DND-41 (cell line): ENCODE measurements around the gene NEURL1B.

Experiments used
- ATAC-seq: fragments of 200-7000 bp; cut with Tn5 transposase; 3 replicates; pipeline ENCODE4 v1.9.1; 2021; ENCODE audit warnings: low read depth; ENCODE audit not compliant: insufficient read depth
- DNase-seq: peaks from one replicate; pipeline ENCODE4 v3.0.0-alpha.2; 2020
- H2AFZ ChIP-seq: 2 replicates; pipeline ENCODE4 v1.6.0; 2012; ENCODE audit warnings: low read depth, low read length
- H3K27ac ChIP-seq: 2 replicates; pipeline ENCODE4 v1.5.1; 2012; ENCODE audit warnings: low read length, inconsistent platforms
- H3K27me3 ChIP-seq: fragments of 200-600 bp; sonication (generic); 2 replicates; pipeline ENCODE4 v1.6.0; 2012; ENCODE audit warnings: low read length, mild to moderate bottlenecking, inconsistent platforms; ENCODE audit not compliant: insufficient read depth, poor library complexity
- H3K36me3 ChIP-seq: 2 replicates; pipeline ENCODE4 v1.5.1; 2012; ENCODE audit warnings: low read length, inconsistent platforms; ENCODE audit not compliant: insufficient read depth
- H3K4me1 ChIP-seq: 2 replicates; pipeline ENCODE4 v1.5.1; 2012; ENCODE audit warnings: mild to moderate bottlenecking, low read length; ENCODE audit not compliant: insufficient read depth
- H3K4me2 ChIP-seq: 2 replicates; pipeline ENCODE4 v1.6.0; 2012; ENCODE audit warnings: mild to moderate bottlenecking, moderate library complexity, low read length, inconsistent platforms; ENCODE audit not compliant: insufficient read depth
- H3K4me3 ChIP-seq, 2 experiments: fragments of 200-600 bp in 1 of 2; shearing (Covaris generic) in 1 of 2; 2 replicates each; pipeline ENCODE4 v1.5.1; 2012 to 2016; ENCODE audit warnings: inconsistent platforms in 2 of 2, low read length in 2 of 2, mild to moderate bottlenecking in 2 of 2, low read depth in 1 of 2, moderate library complexity in 1 of 2
- H3K79me2 ChIP-seq: 2 replicates; pipeline ENCODE4 v1.6.0; 2012; ENCODE audit warnings: low read length, inconsistent platforms; ENCODE audit not compliant: insufficient read depth
- H3K9ac ChIP-seq: 2 replicates; pipeline ENCODE4 v1.6.0; 2012; ENCODE audit warnings: low read depth, mild to moderate bottlenecking, inconsistent platforms, low read length, moderate library complexity
- H3K9me3 ChIP-seq: 2 replicates; pipeline ENCODE4 v1.5.1; 2012; ENCODE audit warnings: low read length, moderate library complexity, mild to moderate bottlenecking, inconsistent platforms; ENCODE audit not compliant: insufficient read depth, severe bottlenecking
- H4K20me1 ChIP-seq: 2 replicates; pipeline ENCODE4 v1.6.0; 2012; ENCODE audit warnings: low read length; ENCODE audit not compliant: insufficient read depth
- CTCF ChIP-seq: IDR thresholded peaks from 2 replicates; pipeline ENCODE4 v1.5.1; 2012; ENCODE audit warnings: borderline replicate concordance, low read length, moderate library complexity, mild to moderate bottlenecking; ENCODE audit not compliant: poor library complexity, severe bottlenecking; ENCODE audit errors: extremely low read depth
- EZH2 ChIP-seq: IDR thresholded peaks from 3 replicates; pipeline ENCODE4 v1.6.1; 2012; ENCODE audit warnings: borderline replicate concordance, low read depth, mild to moderate bottlenecking, moderate library complexity, low read length, inconsistent platforms; ENCODE audit not compliant: severe bottlenecking

Gene NEURL1B

GRCh38 chr5:172640822-172641358 lies at the start of gene NEURL1B:
Gene NEURL1B, plus strand, starts transcription at chr5:172641263. Its CDS starts 144 bp downstream, at chr5:172641407.
- TF ChIP-seq EZH2: no peak
- no peak for TF ChIP-seq CTCF
- Histone ChIP-seq H3K9me3 (no peaks in the 10 kb centered on the region), H3K79me2 (no peaks in the 10 kb centered on the region), H3K4me3 (peak within 1 kb of the TSS; percentile 20 to 62; a peak in 3 of 4 replicates), H3K36me3 (no peaks in the 10 kb centered on the region), H3K9ac (peak within 1 kb of the TSS; percentile 79), H2AFZ (peak within 1 kb of the TSS; percentile 84), H4K20me1 (no peaks in the 10 kb centered on the region; the same call in none of the 2 replicates), H3K4me2 (peak within 1 kb of the TSS; percentile 91), H3K27ac (peak within 1 kb of the TSS; percentile 55; the same call in 1 of the 2 replicates), H3K27me3 (peaks cover 27% of the 10 kb centered on the region), H3K4me1 (peaks cover 15% of the 10 kb centered on the region)
- DNase-seq (peak; percentile 81), ATAC-seq (peak; percentile 92)

GRCh38 chr5:172591636-172592035 lies 49.4 kb upstream of the NEURL1B start:
- no peak overlapping the region for H3K4me3 ChIP-seq
- no peaks in the 10 kb centered on the region for H3K9me3 ChIP-seq
- H3K36me3 ChIP-seq: no peaks in the 10 kb centered on the region
- no peaks in the 10 kb centered on the region for H3K27me3 ChIP-seq
- no peak overlapping the region for H3K9ac ChIP-seq
- no peak overlapping the region for H3K4me2 ChIP-seq
- H3K79me2 ChIP-seq: no peaks in the 10 kb centered on the region
- H2AFZ ChIP-seq: no peak overlapping the region
- no peak overlapping the region for H3K27ac ChIP-seq
- no peak for ATAC-seq
- TF ChIP-seq CTCF: no peak
- no peak for TF ChIP-seq EZH2
- no peaks in the 10 kb centered on the region for H4K20me1 ChIP-seq
- no peak for DNase-seq
- H3K4me1 ChIP-seq: no peaks in the 10 kb centered on the region

GRCh38 chr5:172592881-172593280 lies 48.2 kb upstream of the NEURL1B start:
- Histone ChIP-seq H3K4me1 (no peaks in the 10 kb centered on the region), H3K9ac (no peak overlapping the region), H3K36me3 (no peaks in the 10 kb centered on the region), H3K4me3 (no peak overlapping the region), H4K20me1 (no peaks in the 10 kb centered on the region), H3K79me2 (no peaks in the 10 kb centered on the region), H3K27me3 (no peaks in the 10 kb centered on the region), H2AFZ (no peak overlapping the region), H3K4me2 (no peak overlapping the region), H3K9me3 (no peaks in the 10 kb centered on the region), H3K27ac (no peak overlapping the region)
- no peak for DNase-seq
- no peak for ATAC-seq
- TF ChIP-seq CTCF (no peak), EZH2 (no peak)

GRCh38 chr5:172593306-172593705 lies 47.8 kb upstream of the NEURL1B start:
- Histone ChIP-seq H3K27me3 (no peaks in the 10 kb centered on the region), H3K4me2 (no peak overlapping the region), H4K20me1 (no peaks in the 10 kb centered on the region), H3K4me1 (no peaks in the 10 kb centered on the region), H3K27ac (no peak overlapping the region), H3K36me3 (no peaks in the 10 kb centered on the region), H2AFZ (no peak overlapping the region), H3K79me2 (no peaks in the 10 kb centered on the region), H3K9me3 (no peaks in the 10 kb centered on the region), H3K4me3 (no peak overlapping the region), H3K9ac (no peak overlapping the region)
- DNase-seq (no peak), ATAC-seq (no peak)
- TF ChIP-seq EZH2: no peak
- TF ChIP-seq CTCF: no peak
